Testis (tissue), 3 donors: ENCODE results near the gene OBSCN. TPM values are rescaled to one million over a fixed set of nuclear protein-coding genes. Genes with fewer than 3 reads are reported as not detected.

ENCODE experiments used
- DNase-seq: peaks from one replicate; pipeline ENCODE4 v3.0.0-alpha.2; 2019
- H3K27ac ChIP-seq, 2 donors: fragments of 200-600 bp; sonication (generic); one replicate each; pipeline ENCODE4 v1.5.1; 2019
- H3K27me3 ChIP-seq: fragments of 200-600 bp; sonication (generic); one replicate; pipeline ENCODE4 v1.5.1; 2019
- H3K36me3 ChIP-seq: fragments of 200-600 bp; sonication (generic); one replicate; pipeline ENCODE4 v1.5.1; 2017; ENCODE audit warnings: low read depth; ENCODE audit errors: missing control alignments
- H3K4me1 ChIP-seq: fragments of 200-600 bp; sonication (generic); one replicate; pipeline ENCODE4 v1.5.1; 2019
- H3K4me3 ChIP-seq, 2 donors: fragments of 200-600 bp; sonication (generic); one replicate each; pipeline ENCODE4 v1.5.1; 2017 to 2019
- H3K9me3 ChIP-seq: fragments of 200-600 bp; sonication (generic); one replicate; pipeline ENCODE4 v1.5.1; 2017
- CTCF ChIP-seq, 3 experiments: fragments of 450-650 bp in 2 of 3; fragments of 200-600 bp in 1 of 3; sonication (generic) in 1 of 3; IDR thresholded peaks; one replicate each; pipeline ENCODE4 v1.5.1; 2016 to 2019; ENCODE audit warnings: antibody characterized with exemption in 3 of 3, mild to moderate bottlenecking in 2 of 3, moderate library complexity in 1 of 3
- POLR2A ChIP-seq: fragments of 450-650 bp; IDR thresholded peaks from one replicate; pipeline ENCODE4 v1.6.1; 2017; ENCODE audit warnings: antibody characterized with exemption, mild to moderate bottlenecking, moderate library complexity
- WGBS, 2 donors: methylation state at CpG; one replicate each; pipeline ENCODE4 v1.1.5; 2018; 5-methylcytosine and 5-hydroxymethylcytosine counted together
- intact Hi-C: fragments of 100-400 bp; cut with DNase I; formaldehyde crosslinking; loops from one replicate; pipeline ENCODE4 v1.15.1; 2023; ENCODE audit warnings: low total_unique reads
- polyA plus RNA-seq: library from polyadenylated mRNA; stranded (reverse); fragments of 350-450 nt; fragmentation: Illumina TruSeq; extraction: RNeasy Lipid Tissue Mini Kit (QIAGEN cat#74804); gene quantifications from one replicate; pipeline ENCODE4 v1.2.3, GENCODE V29; 2014; ENCODE audit warnings: low read depth, low replicate concordance; ENCODE audit not compliant: insufficient read depth
- total RNA-seq, 2 donors: library from RNA; depleted of rRNA; stranded (reverse); fragments of >200 nt; gene quantifications; one replicate each; pipeline ENCODE4 v1.2.3, GENCODE V29; 2016

The OBSCN gene
- total and polyA plus RNA-seq, 3 donors from 2014 or later: 8.3 to 30.0 (median 28.6) TPM

- Histone ChIP-seq H3K27me3 (no peaks in the 10 kb centered on the region), H3K9me3 (no peaks in the 10 kb centered on the region), H3K4me1 (peaks cover 11% of the 10 kb centered on the region), H3K36me3 (no peaks in the 10 kb centered on the region), H3K4me3 (no peak overlapping the region), H3K27ac (peak overlapping the region; percentile 18 to 59)
- DNase-seq: no peak
- WGBS, 2 donors: 89 to 96% methylated on average over 4 to 42 of the region's 45 CpGs
- TF ChIP-seq POLR2A: no peak
- no peak for TF ChIP-seq CTCF (IDR thresholded peaks at IDR 0.05)
- intact Hi-C loops: no loop called here
These were observed 152.0 kb downstream of the OBSCN start for GRCh38 chr1:228359613-228360532.

GRCh38 chr1:228360533-228361313 is 152.9 kb downstream of the OBSCN start:
- Histone ChIP-seq H3K4me1 (peaks cover 11% of the 10 kb centered on the region), H3K27ac (peak overlapping the region; percentile 18 to 59), H3K27me3 (no peaks in the 10 kb centered on the region), H3K36me3 (no peaks in the 10 kb centered on the region), H3K4me3 (no peak overlapping the region), H3K9me3 (no peaks in the 10 kb centered on the region)
- WGBS, 2 donors: 69 to 100% methylated on average over 1 to 11 of the region's 19 CpGs
- TF ChIP-seq CTCF (IDR thresholded peaks at IDR 0.05) (no peak), POLR2A (no peak)
- DNase-seq: peak; percentile 79
- intact Hi-C loops: no loop called here

GRCh38 chr1:228361314-228362140 is 153.7 kb downstream of the OBSCN start:
- no peak overlapping the region for H3K4me3 ChIP-seq
- DNase-seq: no peak
- no peaks in the 10 kb centered on the region for H3K9me3 ChIP-seq
- WGBS, 2 donors: 89 to 92% methylated on average over 9 to 26 of the region's 26 CpGs
- no peaks in the 10 kb centered on the region for H3K36me3 ChIP-seq
- H3K4me1 ChIP-seq: peaks cover 11% of the 10 kb centered on the region
- no peak for TF ChIP-seq POLR2A
- no peak for TF ChIP-seq CTCF (IDR thresholded peaks at IDR 0.05)
- H3K27me3 ChIP-seq: no peaks in the 10 kb centered on the region
- H3K27ac ChIP-seq: peak overlapping the region; percentile 18 to 59
- intact Hi-C loops: no loop called here

- Histone ChIP-seq H3K9me3 (no peaks in the 10 kb centered on the region), H3K4me3 (no peak overlapping the region), H3K27ac (no peak overlapping the region), H3K4me1 (peaks cover 12% of the 10 kb centered on the region), H3K27me3 (no peaks in the 10 kb centered on the region), H3K36me3 (no peaks in the 10 kb centered on the region)
- TF ChIP-seq CTCF (IDR thresholded peaks at IDR 0.05): no peak
- TF ChIP-seq POLR2A: no peak
- intact Hi-C loops: no loop called here
- WGBS, 2 donors: 84 to 87% methylated on average over 7 to 18 of the region's 18 CpGs
- no peak for DNase-seq
These were observed 154.5 kb downstream of the OBSCN start for GRCh38 chr1:228362141-228362883.
